ENCODE results near the gene CBX2. TPM values are rescaled to one million over a fixed set of nuclear protein-coding genes. Genes with fewer than 3 reads are reported as not detected.

The CBX2 gene
- total RNA-seq, 1 experiment from 2014 or later: 28.3 TPM

DNA sequence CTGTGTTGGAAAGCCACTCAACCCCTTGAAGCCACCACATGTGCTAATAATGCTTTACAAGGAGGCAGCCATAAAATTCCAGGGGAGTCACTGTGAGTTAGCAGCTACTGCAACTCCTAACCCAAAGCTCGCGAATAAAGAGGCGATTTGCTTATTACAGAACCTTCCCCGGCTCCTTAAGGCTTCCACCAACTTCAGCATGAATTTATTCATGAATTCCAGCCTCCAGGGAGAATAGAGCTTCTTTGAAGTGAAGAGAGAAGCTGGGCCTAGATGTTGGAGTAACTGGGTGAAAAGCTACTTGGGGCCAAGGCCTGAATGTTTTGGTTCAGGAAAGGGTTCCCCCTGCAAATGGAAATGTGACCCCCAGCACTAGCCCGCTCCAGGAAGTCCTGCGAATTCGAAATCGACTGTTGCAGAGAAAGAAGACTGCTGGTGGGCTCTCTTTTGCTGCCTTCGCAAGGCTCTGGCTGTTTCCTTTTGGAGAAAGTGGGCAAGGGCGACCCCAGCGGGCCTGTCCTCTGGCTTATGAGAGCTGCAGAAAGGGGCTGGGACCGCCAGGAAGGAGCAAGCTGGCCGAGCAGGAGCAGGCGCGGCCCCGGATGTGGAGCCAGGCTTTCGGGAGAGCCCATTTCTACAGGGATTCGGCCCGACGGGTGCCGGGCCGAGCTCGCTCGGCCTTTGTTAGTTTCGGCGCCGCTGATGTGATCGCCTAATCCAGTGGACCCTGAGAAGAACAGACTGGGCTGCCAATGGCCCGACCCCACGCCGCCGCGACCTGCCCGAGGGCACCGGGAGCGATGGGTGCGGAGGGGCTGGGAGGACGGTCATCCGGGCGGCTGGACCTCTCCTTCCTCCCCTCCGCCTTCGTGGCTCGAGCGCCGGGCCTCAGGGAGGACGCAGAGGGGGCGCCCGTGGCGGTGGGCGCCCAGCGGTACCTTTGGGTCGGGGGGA, 11.3 kb downstream of the CBX2 start:
- H3K9ac ChIP-seq (ENCODE audit: low read length): no peak overlapping the region
- H3K9me3 ChIP-seq (ENCODE audit: control insufficient read depth in 1 of 2, insufficient read depth in 1 of 2, low read depth in 1 of 2, low read length in 2 of 2): no peaks in the 10 kb centered on the region
- TF ChIP-seq POLR2A (IDR thresholded peaks at IDR 0.05; ENCODE audit: borderline replicate concordance, extremely low read depth, insufficient read depth, insufficient read length): no peak
- no peak for TF ChIP-seq EZH2phosphoT487 (IDR thresholded peaks at IDR 0.05; ENCODE audit: borderline replicate concordance)
- TF ChIP-seq SRF (IDR thresholded peaks at IDR 0.05; ENCODE audit: low read depth): no peak
- TF ChIP-seq, protein P1, sequence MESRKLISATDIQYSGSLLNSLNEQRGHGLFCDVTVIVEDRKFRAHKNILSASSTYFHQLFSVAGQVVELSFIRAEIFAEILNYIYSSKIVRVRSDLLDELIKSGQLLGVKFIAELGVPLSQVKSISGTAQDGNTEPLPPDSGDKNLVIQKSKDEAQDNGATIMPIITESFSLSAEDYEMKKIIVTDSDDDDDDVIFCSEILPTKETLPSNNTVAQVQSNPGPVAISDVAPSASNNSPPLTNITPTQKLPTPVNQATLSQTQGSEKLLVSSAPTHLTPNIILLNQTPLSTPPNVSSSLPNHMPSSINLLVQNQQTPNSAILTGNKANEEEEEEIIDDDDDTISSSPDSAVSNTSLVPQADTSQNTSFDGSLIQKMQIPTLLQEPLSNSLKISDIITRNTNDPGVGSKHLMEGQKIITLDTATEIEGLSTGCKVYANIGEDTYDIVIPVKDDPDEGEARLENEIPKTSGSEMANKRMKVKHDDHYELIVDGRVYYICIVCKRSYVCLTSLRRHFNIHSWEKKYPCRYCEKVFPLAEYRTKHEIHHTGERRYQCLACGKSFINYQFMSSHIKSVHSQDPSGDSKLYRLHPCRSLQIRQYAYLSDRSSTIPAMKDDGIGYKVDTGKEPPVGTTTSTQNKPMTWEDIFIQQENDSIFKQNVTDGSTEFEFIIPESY (IDR thresholded peaks at IDR 0.05; ENCODE audit: extremely low read depth, insufficient replicate concordance, low read length): no peak
- TF ChIP-seq SP1 (IDR thresholded peaks at IDR 0.05; ENCODE audit: low read depth): no peak
- TF ChIP-seq, protein P2, sequence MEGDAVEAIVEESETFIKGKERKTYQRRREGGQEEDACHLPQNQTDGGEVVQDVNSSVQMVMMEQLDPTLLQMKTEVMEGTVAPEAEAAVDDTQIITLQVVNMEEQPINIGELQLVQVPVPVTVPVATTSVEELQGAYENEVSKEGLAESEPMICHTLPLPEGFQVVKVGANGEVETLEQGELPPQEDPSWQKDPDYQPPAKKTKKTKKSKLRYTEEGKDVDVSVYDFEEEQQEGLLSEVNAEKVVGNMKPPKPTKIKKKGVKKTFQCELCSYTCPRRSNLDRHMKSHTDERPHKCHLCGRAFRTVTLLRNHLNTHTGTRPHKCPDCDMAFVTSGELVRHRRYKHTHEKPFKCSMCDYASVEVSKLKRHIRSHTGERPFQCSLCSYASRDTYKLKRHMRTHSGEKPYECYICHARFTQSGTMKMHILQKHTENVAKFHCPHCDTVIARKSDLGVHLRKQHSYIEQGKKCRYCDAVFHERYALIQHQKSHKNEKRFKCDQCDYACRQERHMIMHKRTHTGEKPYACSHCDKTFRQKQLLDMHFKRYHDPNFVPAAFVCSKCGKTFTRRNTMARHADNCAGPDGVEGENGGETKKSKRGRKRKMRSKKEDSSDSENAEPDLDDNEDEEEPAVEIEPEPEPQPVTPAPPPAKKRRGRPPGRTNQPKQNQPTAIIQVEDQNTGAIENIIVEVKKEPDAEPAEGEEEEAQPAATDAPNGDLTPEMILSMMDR (IDR thresholded peaks at IDR 0.05 in 2 of 3, conservative IDR thresholded peaks at IDR 0.05 in 1 of 3; ENCODE audit: borderline replicate concordance in 1 of 3, insufficient read depth in 1 of 3, low read depth in 2 of 3, low read length in 2 of 3): no peak
- no peak for TF ChIP-seq ZFX (IDR thresholded peaks at IDR 0.05)
- no peak for TF ChIP-seq EGR1 (IDR thresholded peaks at IDR 0.05; ENCODE audit: low read depth)
- TF ChIP-seq CEBPB (IDR thresholded peaks at IDR 0.05; ENCODE audit: low read depth): no peak
- no peaks in the 10 kb centered on the region for H4K20me1 ChIP-seq (ENCODE audit: insufficient read depth)
- peaks cover 15 to 26% of the 10 kb centered on the region in 2 experiments for H3K4me1 ChIP-seq (ENCODE audit: control insufficient read depth in 1 of 2, insufficient read depth in 2 of 2, low read length in 2 of 2)
- no peak overlapping the region for H3K4me3 ChIP-seq (replicated peaks in 1 of 2; ENCODE audit: low read depth in 1 of 2, low read length in 2 of 2)
- no TSS peak for BruUV-seq (replicated peaks)
- no peak overlapping the region for H3K27ac ChIP-seq (ENCODE audit: low read depth, low read length)
- ATAC-seq (peak; percentile 37; the same call in 1 of the 2 replicates), DNase-seq (ENCODE audit: low read depth, low spot score) (no peak)
- ChIA-PET CTCF (interaction anchor here (0.6 to 2.7 kb wide), 14 partner anchors 8 to 204 kb away, joined by 3 to 10 read pairs (median 5); partner anchors contain the start of genes CBX4 and CBX8), RAD21 (ENCODE audit: low non-redundant PET in 1 of 2, low total read pairs in 2 of 2, uncharacterized antibody in 2 of 2, unreplicated experiment in 2 of 2) (interaction anchor here (0.9 to 1.6 kb wide), 3 partner anchors 47 to 127 kb away, joined by 3 to 5 read pairs (median 5); no protein-coding TSS in a partner anchor), POLR2A (interaction anchor here (0.9 to 1.2 kb wide), 2 partner anchors 46 to 50 kb away, joined by 3 read pairs; no protein-coding TSS in a partner anchor)
- H3K36me3 ChIP-seq (ENCODE audit: control insufficient read depth in 1 of 2, insufficient read depth in 2 of 2, low read length in 2 of 2): peaks cover 3 to 10% of the 10 kb centered on the region in 2 experiments; a peak in 2 of 4 replicates
- H3K9me2 ChIP-seq (ENCODE audit: insufficient read depth): no peaks in the 10 kb centered on the region
- H3K79me2 ChIP-seq (ENCODE audit: insufficient read depth, low read length): no peaks in the 10 kb centered on the region
- no peaks in the 10 kb centered on the region for H3K27me3 ChIP-seq (ENCODE audit: insufficient read depth, low read length)
- intact Hi-C loops (cut with micrococcal nuclease): loop anchor here (5.0 kb wide), 1 partner anchor 183 kb away; no protein-coding TSS in a partner anchor
- H3K4me2 ChIP-seq (ENCODE audit: low read length): peak overlapping the region; percentile 50
- H2AFZ ChIP-seq (ENCODE audit: low read depth, low read length, poor library complexity, severe bottlenecking): no peak overlapping the region
